ENCODE data around the gene MDFI.

- TF ChIP-seq POLR2A (IDR thresholded peaks at IDR 0.05) (no peak), CTCF (IDR thresholded peaks at IDR 0.05) (no peak)
Measured at GRCh38 chr6:41598670-41599014, 39.6 kb upstream of the MDFI start.

Data from uterus (tissue), 2 donors.